Amniotic stem cell (primary cell): Measurements from ENCODE around the gene ICE2.
"Not testable (repeated sequence)": the region's sequence is repeated elsewhere in the genome, so short reads cannot be mapped to it uniquely, and the experiment has no call there.

Experiments used
- DNase-seq: peaks from one replicate; lab custom pipeline; 2025; lab: John Stamatoyannopoulos, UW

Gene ICE2

DNA sequence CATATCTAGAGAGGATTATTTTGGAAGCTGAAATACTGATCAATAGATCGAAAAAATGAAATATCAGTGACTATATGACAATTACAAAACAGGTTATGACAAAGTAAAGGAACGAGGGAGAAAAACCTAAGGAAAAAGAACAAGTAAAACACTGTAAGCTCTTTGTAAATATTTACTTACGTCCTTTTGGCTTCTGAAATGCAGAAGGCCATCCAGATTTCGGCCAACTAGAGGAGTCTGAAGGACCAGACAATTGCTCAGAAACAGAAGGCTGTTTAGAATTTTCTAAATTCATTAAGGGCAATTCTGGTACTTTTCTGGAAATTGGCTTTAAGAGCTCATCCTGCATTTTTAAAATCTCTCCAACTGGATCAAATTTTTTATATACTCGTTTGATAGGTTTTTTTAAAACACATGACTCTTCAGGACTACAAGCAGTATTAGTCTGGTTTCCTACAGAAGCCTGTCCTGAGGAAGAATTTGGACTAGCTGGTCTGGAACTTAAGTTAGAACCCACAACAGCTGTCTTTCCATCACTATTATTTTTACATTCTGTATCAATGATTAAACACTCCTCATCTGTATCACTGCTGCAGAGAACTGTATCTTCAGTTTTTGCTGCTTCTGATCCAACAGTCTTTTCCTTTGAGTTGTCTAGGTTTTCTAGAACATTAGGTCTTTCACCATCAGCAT is 30.1 kb downstream of the ICE2 start:
- DNase-seq: no peak

DNA sequence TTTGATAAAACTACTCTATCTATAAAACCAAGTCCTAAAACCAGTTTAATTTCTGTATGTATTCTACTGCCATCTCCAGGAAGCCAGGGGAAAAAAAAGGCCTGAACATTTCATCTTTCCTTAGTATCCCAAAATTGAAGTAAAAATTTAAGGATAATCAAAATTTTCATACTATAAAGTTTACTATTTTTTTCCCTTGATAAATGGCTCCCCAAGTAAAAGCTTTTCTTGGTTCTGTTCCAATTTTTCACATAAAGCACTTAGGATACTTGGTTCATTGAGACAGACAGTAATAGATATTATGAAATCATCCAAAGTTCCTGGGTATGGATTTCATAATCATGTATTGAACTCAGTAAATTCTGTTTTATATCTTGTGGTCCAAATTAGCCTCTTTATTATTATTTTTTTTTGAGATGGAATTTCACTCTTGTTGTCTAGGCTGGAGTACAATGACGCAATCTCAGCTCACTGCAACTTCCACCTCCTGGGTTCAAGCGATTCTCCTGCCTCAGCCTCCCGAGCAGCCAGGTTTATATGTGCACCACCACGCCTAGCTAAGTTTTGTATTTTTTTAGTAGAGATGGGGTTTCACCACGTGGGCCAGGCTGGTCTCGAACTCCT is 34.5 kb downstream of the ICE2 start:
- no peak for DNase-seq

DNA sequence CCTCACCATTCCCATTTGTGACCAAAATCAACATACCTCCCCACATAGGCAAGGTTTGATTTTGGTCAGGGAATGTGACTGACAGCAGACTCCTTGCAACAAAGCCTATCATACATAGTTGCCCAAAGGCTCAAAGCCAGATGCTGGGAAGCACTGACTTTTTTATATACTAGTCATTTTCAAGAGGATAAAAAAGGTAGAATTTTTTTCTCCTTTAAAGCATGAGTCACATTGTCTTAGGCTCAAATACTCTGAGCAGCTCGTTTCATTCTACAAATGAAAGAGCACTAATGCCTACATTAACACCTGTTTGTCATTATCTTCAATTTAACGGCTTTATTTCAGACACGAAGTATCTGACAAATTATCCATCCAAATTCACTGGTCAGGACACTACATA is 36.2 kb downstream of the ICE2 start:
- DNase-seq: no peak

DNA sequence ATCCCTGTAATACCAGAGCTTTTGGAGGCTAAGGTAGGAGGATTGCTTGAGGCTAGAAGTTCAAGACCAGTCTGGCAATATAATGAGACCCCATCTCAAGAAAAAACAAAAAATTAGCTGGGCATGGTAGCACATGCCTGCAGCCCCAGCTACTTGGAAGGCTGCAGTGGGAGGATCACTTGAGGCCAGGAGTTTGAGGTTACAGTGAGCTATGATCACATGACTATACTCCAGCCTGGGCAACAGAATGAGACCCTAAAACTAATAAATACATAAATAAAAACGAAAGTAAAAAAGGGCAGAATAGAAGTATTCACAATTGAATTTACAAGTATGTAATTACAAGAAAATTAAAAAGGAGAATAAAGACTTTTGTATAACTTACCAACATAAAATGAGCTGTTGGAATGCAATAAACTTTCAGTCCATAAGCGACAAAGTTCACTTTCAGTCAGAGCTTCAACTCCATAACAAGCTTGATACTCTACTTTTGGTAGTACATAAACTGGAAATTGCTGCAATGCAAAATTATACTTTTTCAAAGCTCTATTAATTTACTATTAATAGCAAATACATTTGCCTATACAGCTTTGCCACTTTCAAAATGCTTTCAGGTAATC is 36.8 kb downstream of the ICE2 start:
- DNase-seq: no peak

DNA sequence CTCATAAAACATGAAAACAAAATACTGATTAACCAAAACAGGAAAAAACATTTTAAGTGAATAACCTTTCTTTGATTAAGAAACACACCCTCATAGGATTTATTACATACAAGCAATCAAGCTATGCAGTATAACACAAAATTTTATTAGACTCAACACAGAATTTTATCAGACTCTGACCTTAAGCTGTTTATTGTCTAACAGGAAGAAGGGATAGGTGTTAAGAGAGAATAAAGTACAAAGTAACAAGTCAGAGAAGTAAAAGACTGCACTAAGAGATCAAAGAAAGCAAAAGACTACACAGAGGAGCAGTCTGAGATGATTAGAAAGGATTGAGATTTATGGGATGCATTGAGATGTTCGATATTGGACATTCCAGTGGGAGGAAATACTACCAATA is 37.6 kb downstream of the ICE2 start:
- no peak for DNase-seq

DNA sequence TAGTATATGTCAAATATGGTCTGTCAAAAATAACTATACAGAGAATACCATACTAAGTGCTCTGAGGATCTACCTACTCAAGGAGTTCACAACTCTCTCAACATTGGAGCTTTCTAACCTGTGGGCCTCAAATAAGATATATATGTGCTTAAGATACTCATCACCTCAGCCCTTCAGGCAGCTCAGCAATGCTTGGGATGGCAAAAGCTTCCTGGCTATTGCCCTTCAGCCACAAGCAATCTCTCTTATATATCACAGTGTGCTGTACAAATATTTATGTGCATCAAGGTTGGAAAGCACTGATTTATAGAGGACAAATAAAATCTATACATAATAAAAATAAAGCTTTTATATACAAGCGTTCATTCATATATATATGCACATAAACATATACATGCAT is 40.3 kb downstream of the ICE2 start:
- no peak for DNase-seq

DNA sequence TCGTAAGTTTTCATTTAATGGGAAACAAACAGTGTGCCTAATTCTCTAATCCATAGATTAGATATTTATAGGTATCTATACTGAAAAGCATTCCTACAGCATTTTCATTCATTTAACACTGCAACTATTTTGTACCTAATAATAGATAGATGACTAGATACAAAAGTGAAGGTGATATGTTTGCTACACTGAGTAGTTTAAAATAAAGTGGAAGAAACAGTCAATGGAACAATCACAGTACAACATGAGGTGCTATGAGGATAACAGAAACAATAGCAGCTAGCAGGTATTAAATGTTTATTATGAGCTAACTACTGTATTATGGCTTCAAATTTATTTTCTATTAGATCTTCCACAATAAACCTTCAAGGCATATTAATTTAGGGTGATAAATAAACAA is 50.0 kb downstream of the ICE2 start:
- DNase-seq: no peak

DNA sequence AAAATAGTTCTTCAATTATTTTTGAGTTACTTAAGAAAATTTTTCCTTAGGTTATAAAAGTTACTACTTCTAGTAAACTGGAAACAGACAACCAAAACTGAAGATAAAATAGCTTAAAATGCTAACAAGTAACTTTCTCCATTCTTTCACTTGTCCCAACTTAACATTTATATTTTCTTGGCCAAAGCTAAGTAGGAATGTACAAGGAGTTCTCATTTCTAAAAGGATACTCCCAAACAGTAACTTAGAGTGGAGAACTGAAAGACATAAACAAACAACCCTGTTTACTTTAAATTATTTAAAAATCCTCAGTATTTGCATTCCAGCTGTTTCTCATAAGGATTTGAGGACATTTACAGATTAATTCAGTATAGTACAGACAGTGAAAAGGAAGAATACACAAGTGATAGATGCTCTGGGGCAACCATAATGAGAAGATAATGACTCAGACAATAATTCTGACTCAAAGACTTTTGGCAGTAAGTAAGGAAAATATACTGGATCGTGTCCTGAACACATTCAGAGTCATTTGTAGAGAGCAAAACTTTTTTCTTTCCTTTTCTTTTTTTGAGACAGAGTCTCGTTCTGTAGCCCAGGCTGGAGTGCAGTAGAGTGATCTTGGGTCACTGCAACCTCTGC is 52.0 kb downstream of the ICE2 start:
- DNase-seq: no peak

DNA sequence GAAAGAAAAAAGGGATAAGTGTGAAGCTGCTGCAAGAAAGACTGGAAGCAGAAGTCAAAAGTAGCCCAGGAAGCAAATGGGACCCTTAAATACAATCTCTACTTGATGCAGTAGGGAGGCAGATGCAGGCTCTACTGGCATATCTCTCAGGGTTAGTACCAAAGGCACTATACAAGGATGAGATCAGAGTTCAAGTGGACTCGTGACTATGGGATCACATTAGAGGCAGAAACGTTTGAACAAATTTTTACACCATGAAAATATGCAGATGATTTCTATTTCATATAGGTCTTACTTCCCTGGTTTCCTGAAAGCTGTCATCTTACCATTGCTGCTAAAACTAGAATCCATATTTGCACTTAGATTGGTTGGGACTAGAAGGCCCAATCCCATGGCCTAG is 53.5 kb downstream of the ICE2 start:
- DNase-seq: no peak

DNA sequence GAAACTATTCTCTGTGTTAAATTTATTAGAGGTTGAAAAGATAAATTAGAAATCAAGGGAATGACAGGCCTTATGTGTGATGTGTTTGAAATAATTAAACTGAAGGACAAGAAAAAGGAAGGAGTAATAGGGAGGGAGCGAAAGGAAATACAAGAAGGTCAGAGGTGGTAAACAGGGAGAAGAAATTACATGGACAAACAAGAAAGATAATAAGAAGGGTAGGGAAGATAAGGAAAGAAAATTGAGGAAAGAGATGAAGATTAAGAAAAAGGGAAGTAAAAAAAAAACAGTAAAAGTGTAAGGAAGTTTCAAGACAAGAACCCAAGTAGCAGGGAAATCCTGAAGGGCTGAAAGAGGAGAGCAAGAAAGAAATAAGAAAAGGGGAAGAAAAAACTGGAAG is 54.9 kb downstream of the ICE2 start:
- no peak for DNase-seq

DNA sequence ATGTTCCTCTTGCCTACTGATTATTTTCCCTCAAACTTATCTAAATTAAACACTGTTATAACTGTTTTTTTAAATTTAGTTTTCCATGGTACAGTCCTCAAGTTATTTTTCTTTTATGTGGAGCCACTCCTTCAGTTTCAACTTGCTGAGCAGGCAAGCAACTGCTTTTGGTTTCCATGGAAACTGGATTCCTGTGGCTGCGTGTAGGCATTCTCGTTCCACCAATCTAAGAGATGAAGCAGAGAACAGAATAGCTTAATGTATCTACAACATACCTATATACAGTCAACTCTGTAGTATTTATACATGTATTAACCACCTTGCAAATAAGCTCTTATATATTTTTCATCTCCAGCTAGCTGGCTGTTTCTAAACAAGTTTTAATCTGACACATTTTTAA is 55.4 kb downstream of the ICE2 start:
- peak; percentile 92 for DNase-seq

DNA sequence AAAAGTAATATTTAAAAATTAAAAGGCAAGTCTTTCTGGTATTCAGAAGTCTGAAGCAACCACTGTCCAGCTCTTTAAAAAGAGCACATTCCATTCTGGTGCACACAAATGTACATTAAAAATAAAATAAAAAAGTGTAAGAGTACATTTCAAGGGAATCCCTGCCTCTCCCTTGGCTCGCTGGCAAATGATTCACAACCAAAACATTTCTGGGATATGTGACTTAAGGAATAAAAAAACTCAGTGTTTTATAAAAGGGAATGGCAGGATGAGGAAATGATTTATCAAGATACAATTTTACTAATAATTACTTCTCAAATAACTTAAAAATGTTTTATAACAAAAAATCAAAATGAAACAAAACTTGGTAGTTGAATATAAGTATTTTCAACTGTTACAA is 57.4 kb downstream of the ICE2 start:
- peak; percentile 56 for DNase-seq

DNA sequence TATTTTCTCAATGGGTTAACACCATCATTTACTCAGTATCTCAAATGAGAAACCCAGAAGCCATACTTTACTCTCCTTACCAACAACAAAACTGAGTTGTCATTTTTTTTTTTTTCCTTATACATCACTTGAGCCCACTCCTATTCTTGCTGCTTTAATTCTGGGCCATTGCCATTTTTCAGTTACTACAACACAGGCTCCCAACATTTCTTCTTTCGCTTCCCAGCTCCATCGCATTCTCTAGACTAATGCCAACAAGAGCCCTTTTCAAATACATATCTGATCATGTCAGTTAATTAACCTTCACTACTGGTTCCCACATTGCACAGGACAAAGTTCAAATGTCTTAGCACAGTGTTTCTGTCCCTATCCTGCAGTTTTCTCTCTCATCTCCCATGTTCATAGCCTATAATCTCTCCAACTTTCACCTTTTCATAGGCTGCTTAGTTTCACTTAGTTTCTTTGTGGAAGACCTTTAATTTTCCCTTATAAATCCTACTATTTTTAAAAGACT is 58.7 kb downstream of the ICE2 start:
- DNase-seq: no peak

DNA sequence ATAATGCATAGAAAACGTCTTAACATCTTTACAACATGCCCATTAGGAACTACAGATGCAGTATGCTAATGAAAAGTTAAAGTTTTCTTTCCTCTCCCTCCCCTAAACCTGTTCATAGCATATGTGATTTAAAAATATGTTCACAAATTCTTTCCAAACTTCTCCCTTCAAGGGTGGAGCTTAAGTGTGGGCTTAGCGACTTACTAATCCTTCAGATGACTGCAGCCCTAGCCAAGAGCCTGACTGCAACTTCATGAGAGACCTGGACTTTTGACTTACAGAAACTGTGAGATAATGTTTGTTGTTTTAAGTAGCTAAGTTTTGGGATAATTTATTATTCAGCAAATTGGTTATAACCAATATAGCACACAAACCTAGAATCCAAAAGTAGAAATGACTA is 59.2 kb downstream of the ICE2 start:
- no peak for DNase-seq

DNA sequence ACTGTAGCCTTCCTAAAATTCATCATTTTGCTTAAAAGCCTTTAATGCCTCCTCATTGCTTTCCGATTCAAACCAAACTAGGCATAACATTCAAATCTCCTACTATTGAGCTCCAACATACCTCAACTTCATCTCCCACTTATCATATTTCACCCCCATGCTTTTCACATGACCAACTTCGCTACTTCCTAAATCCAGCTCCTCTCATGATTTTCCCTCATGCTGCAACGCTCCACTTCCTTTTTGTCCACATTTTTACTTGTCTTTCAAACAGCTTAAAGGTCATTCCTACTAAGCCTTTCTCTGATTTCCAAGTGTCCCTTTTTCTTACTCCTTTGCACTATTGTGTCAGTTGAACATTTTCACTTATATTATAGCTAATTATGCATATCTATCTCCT is 60.8 kb downstream of the ICE2 start:
- DNase-seq: no peak

DNA sequence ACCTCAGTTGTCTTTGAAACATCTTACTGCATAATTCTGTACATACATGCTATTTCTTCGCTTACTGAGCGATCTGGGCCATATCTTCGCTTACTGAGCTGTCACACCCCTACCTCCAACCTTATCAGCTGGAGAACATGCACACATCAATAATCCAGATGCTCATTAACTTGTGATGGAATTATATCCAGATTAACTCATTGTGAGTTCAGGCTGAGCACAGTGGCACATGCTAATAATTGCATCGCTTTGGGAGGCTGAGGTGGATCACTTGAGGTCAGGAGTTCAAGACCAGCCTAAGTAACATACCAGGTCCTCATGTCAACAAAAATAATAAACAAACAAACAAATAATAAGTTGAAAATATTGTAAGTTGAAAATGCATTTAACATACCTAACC is 61.8 kb downstream of the ICE2 start:
- DNase-seq: no peak

DNA sequence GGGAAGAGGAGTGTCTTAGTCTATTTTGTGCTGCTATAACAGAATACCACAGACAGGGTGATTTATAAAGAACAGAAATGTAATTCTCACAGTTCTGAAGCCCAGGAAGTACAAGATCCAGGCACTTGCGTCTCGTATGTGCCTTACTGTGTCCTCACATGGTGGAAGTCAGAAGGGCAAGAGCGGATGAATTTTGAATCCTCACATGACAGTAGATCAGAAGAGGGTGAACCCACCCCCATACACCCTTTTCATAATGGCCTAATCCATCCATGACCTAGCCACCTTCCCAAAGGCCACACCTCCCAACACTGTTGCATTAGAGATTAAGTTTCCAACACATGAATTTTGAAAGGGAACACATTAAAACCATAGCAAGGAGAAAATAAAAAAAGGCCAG is 62.5 kb downstream of the ICE2 start:
- no peak for DNase-seq

DNA sequence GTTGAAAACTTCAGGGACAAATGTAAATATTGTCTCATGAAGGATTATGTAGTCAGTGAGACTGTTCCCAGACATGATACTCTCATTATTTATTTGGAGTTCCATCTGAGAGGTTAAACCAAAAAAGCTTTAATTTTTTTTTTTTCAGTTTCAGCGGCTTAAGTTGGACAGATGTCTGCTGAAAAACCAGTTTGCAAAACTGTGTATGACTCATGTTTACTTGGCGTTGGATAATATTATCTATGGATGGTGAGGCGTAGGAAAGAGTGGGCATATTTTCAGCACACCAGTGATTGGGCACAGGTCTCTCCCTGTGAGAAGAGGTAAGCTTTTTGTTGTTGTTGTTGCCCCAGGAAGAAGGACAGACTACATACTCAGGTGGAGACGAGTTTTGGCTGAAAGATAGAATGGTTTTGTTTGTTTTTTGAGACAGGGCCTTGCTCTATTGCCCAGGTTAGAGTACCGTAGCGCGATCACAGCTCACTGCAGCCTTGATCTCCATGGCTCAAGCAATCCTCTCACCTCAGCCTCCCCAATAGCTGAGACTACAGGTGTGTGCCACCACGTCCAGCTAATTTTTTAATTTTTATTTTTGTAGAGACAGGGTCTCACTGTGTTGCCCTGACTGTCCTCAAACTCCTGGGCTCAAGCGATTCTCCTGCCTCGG is 64.8 kb downstream of the ICE2 start:
- no peak for DNase-seq

DNA sequence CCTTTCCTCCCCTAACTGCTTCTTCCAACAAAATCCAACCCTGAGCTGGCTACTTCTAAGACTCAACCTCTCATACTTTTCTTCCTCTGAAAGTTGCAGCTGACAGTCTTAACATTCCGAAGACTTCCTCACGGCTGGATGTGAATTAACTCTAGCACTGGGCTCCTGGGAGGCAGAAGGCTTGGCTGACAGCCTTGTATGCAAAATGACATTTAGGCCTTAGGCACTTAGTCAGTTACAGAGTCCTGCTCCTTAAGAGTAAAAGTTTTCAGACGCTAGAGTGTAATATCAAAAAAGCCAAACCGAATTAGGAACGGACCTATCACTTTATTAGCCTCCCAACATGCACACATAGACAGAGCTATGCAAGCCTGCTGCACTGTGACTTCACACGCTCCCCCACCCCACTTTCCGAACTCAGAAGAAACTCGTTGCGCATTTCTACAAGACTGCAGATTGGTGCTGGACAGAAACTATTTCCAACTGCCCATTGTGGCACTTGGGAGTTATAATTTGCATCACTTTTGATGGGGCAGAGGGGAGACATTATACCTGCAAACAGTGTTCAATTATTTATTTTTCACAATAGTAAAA is 65.6 kb downstream of the ICE2 start:
- DNase-seq: no peak

DNA sequence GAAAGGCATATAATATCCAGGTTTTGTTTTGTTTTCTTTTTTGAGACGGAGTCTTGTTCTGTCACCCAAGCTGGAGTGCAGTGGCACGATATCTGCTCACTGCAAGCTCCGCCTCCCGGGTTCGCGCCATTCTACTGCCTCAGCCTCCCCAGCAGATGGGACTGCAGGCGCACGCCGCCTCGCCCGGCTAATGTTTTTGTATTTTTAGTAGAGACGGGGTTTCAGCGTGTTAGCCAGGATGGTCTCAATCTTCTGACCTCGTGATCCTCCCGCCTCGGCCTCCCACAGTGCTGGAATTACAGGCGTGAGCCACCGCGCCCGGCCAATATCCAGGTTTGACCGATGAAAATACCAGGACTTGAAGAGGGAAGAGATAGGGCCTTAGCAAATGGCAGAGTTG is 66.1 kb downstream of the ICE2 start:
- DNase-seq: not testable (repeated sequence)

DNA sequence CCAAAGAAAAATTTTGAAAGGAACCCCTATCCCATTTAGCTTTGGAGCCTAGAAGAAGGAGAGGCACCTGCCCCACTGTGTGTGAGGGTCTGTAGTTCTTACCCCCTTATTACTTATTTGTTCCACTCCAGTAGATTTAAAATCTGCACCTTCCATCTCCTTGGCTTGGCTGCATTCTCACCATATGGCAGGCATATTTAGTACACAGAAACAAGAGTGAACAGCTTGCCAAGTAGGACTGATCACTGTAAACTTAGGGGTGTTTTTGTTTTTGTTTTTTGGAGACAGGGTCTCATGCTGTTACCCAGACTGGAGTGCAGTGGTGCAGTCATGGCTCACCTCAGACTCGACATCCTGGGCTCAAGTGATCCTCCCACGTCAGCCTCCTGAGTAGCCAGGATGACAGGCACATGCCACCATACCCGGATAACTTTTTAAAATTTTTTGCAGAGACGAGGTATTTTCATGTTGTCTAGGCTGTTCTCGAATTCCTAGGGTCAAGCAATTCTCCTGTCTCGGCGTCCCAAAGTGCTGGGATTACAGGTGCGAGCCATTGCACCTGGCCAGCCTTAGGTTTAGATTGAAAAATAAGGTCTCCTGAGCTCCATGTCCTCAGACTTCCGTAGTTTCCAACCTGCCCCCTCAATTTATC is 67.0 kb downstream of the ICE2 start:
- DNase-seq: no peak

DNA sequence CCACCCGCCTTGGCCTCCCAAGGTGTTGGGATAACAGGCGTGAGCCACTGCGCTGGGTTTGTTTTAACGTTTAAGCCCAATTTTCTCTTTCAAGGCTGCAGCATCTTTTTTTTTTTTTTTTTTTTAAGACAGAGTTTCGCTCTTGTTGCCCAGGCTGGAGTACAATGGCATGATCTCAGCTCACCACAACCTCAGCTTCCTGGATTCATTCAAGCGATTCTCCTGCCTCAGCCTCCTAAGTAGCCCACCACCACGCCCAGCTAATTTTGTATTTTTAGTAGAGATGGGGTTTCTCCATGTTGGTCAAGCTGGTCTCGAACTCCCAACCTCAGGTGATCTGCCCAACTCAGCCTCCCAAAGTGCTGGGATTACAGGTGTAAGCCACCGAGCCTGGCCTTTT is 68.6 kb downstream of the ICE2 start:
- not testable (repeated sequence) for DNase-seq
